Kidney epithelial cell (primary cell): ENCODE measurements around the gene PFKFB2. TPM values are rescaled to one million over a fixed set of nuclear protein-coding genes. Genes with fewer than 3 reads are reported as not detected.

Experiments used
- DNase-seq: peaks from one replicate; pipeline ENCODE4 v3.0.0-alpha.2; 2010; ENCODE audit warnings: low read depth
- H3K27me3 ChIP-seq: 2 replicates; pipeline ENCODE4 v1.6.0; 2011; ENCODE audit warnings: low read length; ENCODE audit not compliant: control insufficient read depth, insufficient read depth
- H3K36me3 ChIP-seq: 2 replicates; pipeline ENCODE4 v1.5.1; 2011; ENCODE audit warnings: low read length; ENCODE audit not compliant: control insufficient read depth, insufficient read depth
- H3K4me3 ChIP-seq: 2 replicates; pipeline ENCODE4 v1.5.1; 2011; ENCODE audit warnings: low read depth, mild to moderate bottlenecking, control low read depth, low read length
- CTCF ChIP-seq: IDR thresholded peaks from 2 replicates; pipeline ENCODE4 v1.5.1; 2011; ENCODE audit warnings: mild to moderate bottlenecking, moderate library complexity, low read length, control low read depth, inconsistent platforms; ENCODE audit not compliant: insufficient read depth, poor library complexity, severe bottlenecking
- total RNA-seq: library from RNA; depleted of rRNA; stranded (reverse); fragments of >200 nt; gene quantifications from 2 replicates; pipeline ENCODE4 v1.2.3, GENCODE V29; 2015

PFKFB2 gene
- total RNA-seq, 1 donor from 2014 or later: 15.5 TPM

DNA sequence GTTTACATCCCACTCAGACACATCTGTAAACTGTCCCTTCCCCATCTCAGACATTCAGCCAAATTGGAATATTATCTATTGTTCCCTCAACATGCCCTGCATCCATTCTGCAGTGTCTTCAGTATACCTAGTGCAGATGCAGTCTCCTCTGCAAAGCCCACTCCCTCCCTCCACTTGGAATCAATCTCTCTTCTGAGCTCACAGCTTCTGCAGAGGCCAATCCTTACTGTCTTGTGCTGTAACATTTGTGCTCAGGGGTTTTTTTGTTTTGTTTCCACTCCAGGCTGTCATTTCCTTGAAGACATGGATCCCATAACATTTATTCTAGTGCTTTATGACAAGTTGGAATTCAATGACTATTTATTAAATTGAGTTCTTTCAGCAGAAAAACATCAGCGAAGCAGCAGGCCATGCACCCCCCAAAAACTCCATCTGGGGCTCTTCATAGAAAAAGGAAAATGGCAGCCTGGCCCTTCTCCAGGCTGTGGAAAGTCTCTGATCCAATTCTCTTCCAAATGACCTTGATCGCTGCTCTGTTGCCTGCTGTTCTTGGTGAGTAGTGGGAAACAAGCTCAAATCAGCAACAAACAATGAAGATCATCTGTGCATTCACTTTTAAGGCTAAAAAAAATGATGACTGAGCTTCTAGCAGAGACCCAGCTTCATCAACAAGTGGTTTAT lies 59.7 kb downstream of the PFKFB2 start:
- Histone ChIP-seq H3K4me3 (no peak overlapping the region), H3K36me3 (no peaks in the 10 kb centered on the region), H3K27me3 (no peaks in the 10 kb centered on the region)
- TF ChIP-seq CTCF: no peak
- DNase-seq: no peak

DNA sequence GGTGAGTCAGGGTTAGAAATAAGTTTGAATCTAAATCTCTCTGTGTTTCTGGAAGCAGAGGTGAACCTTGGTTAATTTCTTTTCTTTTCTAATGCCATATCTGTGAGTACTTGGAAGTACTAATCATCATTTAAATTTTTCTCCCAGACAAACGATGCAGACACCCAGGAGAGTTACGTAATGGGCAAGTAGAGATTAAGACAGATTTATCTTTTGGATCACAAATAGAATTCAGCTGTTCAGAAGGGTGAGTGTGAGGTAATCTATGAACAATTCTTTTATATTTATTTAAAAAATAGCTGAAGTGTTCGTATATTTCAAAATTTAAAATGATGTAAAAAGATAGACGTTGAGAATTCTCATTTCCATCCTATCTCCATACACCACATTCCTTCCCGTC lies 62.2 kb downstream of the PFKFB2 start:
- no peak overlapping the region for H3K4me3 ChIP-seq
- DNase-seq: no peak
- TF ChIP-seq CTCF: no peak
- no peaks in the 10 kb centered on the region for H3K36me3 ChIP-seq
- H3K27me3 ChIP-seq: no peaks in the 10 kb centered on the region

DNA sequence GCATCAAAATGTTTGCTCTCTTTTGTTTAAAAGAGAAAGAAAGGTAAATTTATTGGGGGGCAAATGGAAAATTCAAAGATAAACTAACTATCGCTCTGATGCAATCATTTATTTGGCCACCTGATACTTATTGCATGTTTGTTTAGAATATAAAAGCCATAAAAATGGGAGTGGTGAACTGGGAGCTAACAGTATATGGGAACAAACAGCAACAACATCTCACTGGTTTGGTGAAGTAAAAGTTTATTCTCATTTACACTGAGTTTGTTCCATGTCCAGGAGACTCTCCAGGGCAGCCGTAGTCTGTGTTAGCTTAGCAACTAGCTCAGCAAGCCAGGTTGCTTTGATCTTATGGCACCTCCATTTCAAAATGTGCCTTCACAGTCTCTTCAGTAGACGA lies 71.3 kb downstream of the PFKFB2 start:
- H3K4me3 ChIP-seq: no peak overlapping the region
- H3K36me3 ChIP-seq: no peaks in the 10 kb centered on the region
- TF ChIP-seq CTCF: no peak
- no peaks in the 10 kb centered on the region for H3K27me3 ChIP-seq
- no peak for DNase-seq

DNA sequence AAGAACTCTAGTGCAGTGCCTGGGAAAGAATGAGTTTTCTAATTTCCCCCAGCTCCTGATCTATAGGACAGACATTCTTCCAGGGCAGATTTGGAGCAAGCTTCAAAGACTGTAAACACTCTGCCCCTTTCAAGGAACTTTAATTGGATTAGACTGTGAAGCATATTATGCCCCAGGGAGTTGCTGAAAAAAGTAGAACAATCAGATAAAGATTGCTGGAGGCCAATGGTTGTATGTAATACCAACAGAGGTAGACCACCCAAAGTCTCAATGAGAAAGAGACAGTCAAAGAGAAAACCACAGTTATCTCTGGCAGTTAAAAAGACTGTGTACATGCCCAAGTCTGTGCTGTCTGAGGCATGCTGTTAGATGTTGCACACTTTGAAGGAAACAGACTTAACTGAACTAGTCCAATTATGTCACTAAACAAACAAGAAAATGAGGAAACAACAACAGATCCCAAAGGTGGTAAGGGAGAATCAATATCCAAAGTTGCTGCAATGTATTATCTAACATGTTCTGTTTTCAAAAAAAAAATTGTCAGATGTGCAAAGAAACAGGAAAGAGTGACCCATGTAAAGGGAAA lies 75.4 kb downstream of the PFKFB2 start:
- no peaks in the 10 kb centered on the region for H3K27me3 ChIP-seq
- no peak for TF ChIP-seq CTCF
- no peaks in the 10 kb centered on the region for H3K36me3 ChIP-seq

GRCh38 chr1:207129053-207129452 lies 76.0 kb downstream of the PFKFB2 start:
- Histone ChIP-seq H3K36me3 (no peaks in the 10 kb centered on the region), H3K4me3 (no peak overlapping the region), H3K27me3 (no peaks in the 10 kb centered on the region)
- TF ChIP-seq CTCF: no peak
- no peak for DNase-seq

More for the DNA sequence above, 75.4 kb downstream of the PFKFB2 start:
- no peak overlapping the region for H3K4me3 ChIP-seq
- DNase-seq: no peak

Other genes starting within 250 kb of the PFKFB2 start
- gene IL20, start 187.7 kb upstream of the PFKFB2 start, total RNA-seq: not detected in 2 replicates
- gene IL24, start 155.8 kb upstream of the PFKFB2 start, total RNA-seq: 0.38 and 0.82 TPM in 2 replicates
- gene FCMR, start 131.3 kb upstream of the PFKFB2 start, total RNA-seq: 0.71 TPM in 1 of 2 replicates, not detected in the other
- not detected in 2 replicates for gene PIGR, start 106.8 kb upstream of the PFKFB2 start, total RNA-seq
- gene FCAMR, start 82.8 kb upstream of the PFKFB2 start, total RNA-seq: not detected in 2 replicates
- gene C1orf116, start 20.5 kb upstream of the PFKFB2 start, total RNA-seq: 34.1 and 39.8 TPM in 2 replicates
- 7.9 and 8.2 TPM in 2 replicates for gene YOD1, start 2.1 kb upstream of the PFKFB2 start, total RNA-seq
- gene C4BPB, start 35.6 kb downstream of the PFKFB2 start, total RNA-seq: not detected in 2 replicates
- not detected in 2 replicates for gene C4BPA, start 51.0 kb downstream of the PFKFB2 start, total RNA-seq